Tibial nerve (tissue), 4 donors: ENCODE results near the gene TBCA. TPM values are rescaled to one million over a fixed set of nuclear protein-coding genes. Genes with fewer than 3 reads are reported as not detected.

Source experiments
- DNase-seq, 2 donors: peaks; one replicate each; pipeline ENCODE4 v3.0.0-alpha.2; 2019; ENCODE audit warnings: low spot score in 2 of 2
- H3K27ac ChIP-seq, 4 donors: fragments of 200-600 bp; sonication (generic) in 3 of 4; one replicate each; pipeline ENCODE4 v1.5.1; 2017 to 2019; ENCODE audit warnings: mild to moderate bottlenecking in 1 of 4
- H3K27me3 ChIP-seq, 2 donors: fragments of 200-600 bp; sonication (generic) in 1 of 2; one replicate each; pipeline versions ENCODE4 v1.5.1 to v1.6.0; 2017 to 2019
- H3K36me3 ChIP-seq, 3 donors: fragments of 200-600 bp; sonication (generic); one replicate each; pipeline ENCODE4 v1.5.1; 2018 to 2019
- H3K4me1 ChIP-seq, 4 donors: fragments of 200-600 bp; sonication (generic) in 3 of 4; one replicate each; pipeline ENCODE4 v1.5.1; 2017 to 2019
- H3K4me3 ChIP-seq, 4 donors: fragments of 200-600 bp; sonication (generic) in 3 of 4; one replicate each; pipeline ENCODE4 v1.5.1; 2017 to 2019; ENCODE audit warnings: mild to moderate bottlenecking in 1 of 4, moderate library complexity in 1 of 4
- H3K9me3 ChIP-seq, 4 donors: fragments of 200-600 bp; sonication (generic) in 3 of 4; one replicate each; pipeline ENCODE4 v1.5.1; 2017 to 2019
- CTCF ChIP-seq, 5 experiments: fragments of 200-600 bp in 3 of 5; fragments of 450-650 bp in 2 of 5; sonication (generic) in 3 of 5; IDR thresholded peaks; one replicate each; pipeline ENCODE4 v1.5.1; 2016 to 2019; ENCODE audit warnings: antibody characterized with exemption in 5 of 5, mild to moderate bottlenecking in 3 of 5, moderate library complexity in 2 of 5
- EP300 ChIP-seq, 2 donors: sonication (generic); formaldehyde crosslinking; IDR thresholded peaks; one replicate each; pipeline ENCODE4 v1.6.1; 2017; ENCODE audit warnings: antibody characterized with exemption in 2 of 2, mild to moderate bottlenecking in 1 of 2
- POLR2A ChIP-seq, 2 donors: fragments of 450-650 bp; IDR thresholded peaks; one replicate each; pipeline ENCODE4 v1.6.1; 2017; ENCODE audit warnings: antibody characterized with exemption in 2 of 2, mild to moderate bottlenecking in 2 of 2, moderate library complexity in 2 of 2
- WGBS, 2 donors: methylation state at CpG; one replicate each; pipeline ENCODE4 v1.1.5; 2018; 5-methylcytosine and 5-hydroxymethylcytosine counted together
- total RNA-seq, 4 donors: library from RNA; depleted of rRNA; stranded (reverse); fragments of >200 nt; gene quantifications; one replicate each; pipeline ENCODE4 v1.1.0, GENCODE V29; 2016

The TBCA gene
- total RNA-seq, 4 donors from 2014 or later = 83.2 to 157 (median 120) TPM

GRCh38 chr5:77791926-77792325 is 15.8 kb upstream of the TBCA start:
- Histone ChIP-seq H3K36me3 (no peaks in the 10 kb centered on the region), H3K4me1 (no peaks in the 10 kb centered on the region), H3K27ac (no peak overlapping the region), H3K27me3 (no peaks in the 10 kb centered on the region), H3K9me3 (peaks cover 0 to 4% (median 2%) of the 10 kb centered on the region in 4 donors), H3K4me3 (no peak overlapping the region)
- 89 to 93% methylated on average over 2 of the region's 2 CpGs for WGBS, 2 donors
- DNase-seq = no peak
- TF ChIP-seq CTCF (IDR thresholded peaks at IDR 0.05) (no peak), EP300 (IDR thresholded peaks at IDR 0.05) (no peak), POLR2A (IDR thresholded peaks at IDR 0.05) (no peak)

- Histone ChIP-seq H3K27ac (no peak overlapping the region), H3K9me3 (peaks cover 0 to 4% (median 2%) of the 10 kb centered on the region in 4 donors), H3K4me3 (no peak overlapping the region), H3K4me1 (no peaks in the 10 kb centered on the region), H3K36me3 (no peaks in the 10 kb centered on the region), H3K27me3 (no peaks in the 10 kb centered on the region)
- no peak for DNase-seq
- TF ChIP-seq CTCF (IDR thresholded peaks at IDR 0.05) (no peak), POLR2A (IDR thresholded peaks at IDR 0.05) (no peak), EP300 (IDR thresholded peaks at IDR 0.05) (no peak)
- WGBS, 2 donors = 75 to 88% methylated on average over 2 of the region's 2 CpGs
These were observed 15.2 kb upstream of the TBCA start for GRCh38 chr5:77791356-77791755.

GRCh38 chr5:77785229-77785628 is 9.1 kb upstream of the TBCA start:
- no peak for DNase-seq
- 98% methylated on average over 17 of the region's 17 CpGs for WGBS, 2 donors
- H3K4me3 ChIP-seq = no peak overlapping the region
- no peak for TF ChIP-seq EP300 (IDR thresholded peaks at IDR 0.05)
- no peak for TF ChIP-seq POLR2A (IDR thresholded peaks at IDR 0.05)
- no peak for TF ChIP-seq CTCF (IDR thresholded peaks at IDR 0.05)
- no peak overlapping the region for H3K27ac ChIP-seq
- H3K36me3 ChIP-seq = no peaks in the 10 kb centered on the region
- H3K27me3 ChIP-seq = no peaks in the 10 kb centered on the region
- H3K4me1 ChIP-seq = no peaks in the 10 kb centered on the region
- no peaks in the 10 kb centered on the region for H3K9me3 ChIP-seq

GRCh38 chr5:77784735-77785134 is 8.6 kb upstream of the TBCA start:
- Histone ChIP-seq H3K4me3 (no peak overlapping the region), H3K4me1 (no peaks in the 10 kb centered on the region), H3K9me3 (no peaks in the 10 kb centered on the region), H3K36me3 (no peaks in the 10 kb centered on the region), H3K27me3 (no peaks in the 10 kb centered on the region), H3K27ac (no peak overlapping the region)
- TF ChIP-seq POLR2A (IDR thresholded peaks at IDR 0.05) (no peak), CTCF (IDR thresholded peaks at IDR 0.05) (no peak), EP300 (IDR thresholded peaks at IDR 0.05) (no peak)
- DNase-seq = no peak
- 90 to 96% methylated on average over 21 of the region's 21 CpGs for WGBS, 2 donors

GRCh38 chr5:77781076-77781475 is 4.9 kb upstream of the TBCA start:
- Histone ChIP-seq H3K27ac (no peak overlapping the region), H3K27me3 (no peaks in the 10 kb centered on the region), H3K9me3 (no peaks in the 10 kb centered on the region), H3K4me3 (no peak overlapping the region), H3K4me1 (peaks cover 0 to 6% (median 1%) of the 10 kb centered on the region in 4 donors), H3K36me3 (no peaks in the 10 kb centered on the region)
- WGBS, 2 donors = 95 to 100% methylated on average over 1 of the region's 1 CpG
- no peak for DNase-seq
- TF ChIP-seq CTCF (IDR thresholded peaks at IDR 0.05) (no peak), POLR2A (IDR thresholded peaks at IDR 0.05) (no peak), EP300 (IDR thresholded peaks at IDR 0.05) (no peak)
